ENCODE data around the gene BZW1.

BZW1 gene

GRCh38 chr2:200811333-200812121, at the start of gene BZW1:
TSS of gene BZW1 (plus strand) at chr2:200811910. CDS start at chr2:200813218, 1,308 bp downstream.
- DNase-seq = peak; percentile 97 to 98

- no peak for DNase-seq
Measured at GRCh38 chr2:200762127-200762526, 49.6 kb upstream of the BZW1 start.

- DNase-seq = no peak
Measured at GRCh38 chr2:200763422-200763821, 48.3 kb upstream of the BZW1 start.

GRCh38 chr2:200765139-200765951, 46.4 kb upstream of the BZW1 start:
- no peak for DNase-seq

GRCh38 chr2:200765995-200766660, 45.6 kb upstream of the BZW1 start:
- DNase-seq = no peak

- DNase-seq = no peak
Measured at GRCh38 chr2:200767111-200767885, 44.4 kb upstream of the BZW1 start.

GRCh38 chr2:200770847-200771246, 40.9 kb upstream of the BZW1 start:
- no peak for DNase-seq

- no peak for DNase-seq
Measured at GRCh38 chr2:200772620-200773019, 39.1 kb upstream of the BZW1 start.

GRCh38 chr2:200773083-200773482, 38.6 kb upstream of the BZW1 start:
- DNase-seq = no peak

GRCh38 chr2:200774920-200775319, 36.8 kb upstream of the BZW1 start:
- DNase-seq = no peak

GRCh38 chr2:200777275-200777674, 34.4 kb upstream of the BZW1 start:
- no peak for DNase-seq

GRCh38 chr2:200778038-200778437, 33.7 kb upstream of the BZW1 start:
- no peak for DNase-seq

- no peak for DNase-seq
Measured at GRCh38 chr2:200779214-200779613, 32.5 kb upstream of the BZW1 start.

- DNase-seq = no peak
Measured at GRCh38 chr2:200781616-200782015, 30.1 kb upstream of the BZW1 start.

- DNase-seq = no peak
Measured at GRCh38 chr2:200782251-200782650, 29.5 kb upstream of the BZW1 start.

- DNase-seq = no peak
Measured at GRCh38 chr2:200784215-200784614, 27.5 kb upstream of the BZW1 start.

GRCh38 chr2:200786423-200786822, 25.3 kb upstream of the BZW1 start:
- no peak for DNase-seq

GRCh38 chr2:200786826-200787225, 24.9 kb upstream of the BZW1 start:
- DNase-seq = no peak

- DNase-seq = no peak
Measured at GRCh38 chr2:200787351-200788120, 24.2 kb upstream of the BZW1 start.

GRCh38 chr2:200788121-200788718, 23.5 kb upstream of the BZW1 start:
- no peak for DNase-seq

- no peak for DNase-seq
Measured at GRCh38 chr2:200790185-200790584, 21.5 kb upstream of the BZW1 start.

- no peak for DNase-seq
Measured at GRCh38 chr2:200791905-200792304, 19.8 kb upstream of the BZW1 start.

Measured in CD4-positive, alpha-beta T cell treated with Interferon alpha-2 for 1 hour (primary cell).